Endodermal cell (in vitro differentiated cells): ENCODE measurements around the gene DCAF5. TPM values are rescaled to one million over a fixed set of nuclear protein-coding genes. Genes with fewer than 3 reads are reported as not detected.

Source experiments
- DNase-seq: peaks from one replicate; pipeline ENCODE4 v3.0.0-alpha.2; 2017
- H3K27ac ChIP-seq: 2 replicates; pipeline ENCODE4 v1.5.1; 2013; ENCODE audit warnings: mild to moderate bottlenecking, low read depth, low read length, moderate library complexity
- H3K27me3 ChIP-seq: 2 replicates; pipeline ENCODE4 v1.6.1; 2013; ENCODE audit warnings: mild to moderate bottlenecking, low read length, moderate library complexity; ENCODE audit not compliant: insufficient read depth, control insufficient read depth, poor library complexity, severe bottlenecking
- H3K36me3 ChIP-seq: 2 replicates; pipeline ENCODE4 v1.7.0; 2013; ENCODE audit warnings: mild to moderate bottlenecking, low read length, moderate library complexity; ENCODE audit not compliant: control insufficient read depth, insufficient read depth
- H3K4me1 ChIP-seq: one replicate; pipeline ENCODE4 v1.7.0; 2013; ENCODE audit warnings: low read length; ENCODE audit not compliant: control insufficient read depth, insufficient read depth
- H3K4me3 ChIP-seq: 2 replicates; pipeline ENCODE4 v1.5.1; 2013; ENCODE audit warnings: mild to moderate bottlenecking, low read length, moderate library complexity
- H3K9ac ChIP-seq: 2 replicates; pipeline ENCODE4 v1.6.1; 2013; ENCODE audit warnings: mild to moderate bottlenecking, low read length, moderate library complexity; ENCODE audit not compliant: poor library complexity, severe bottlenecking; ENCODE audit errors: extremely low read depth
- H3K9me3 ChIP-seq: 2 replicates; pipeline ENCODE4 v1.6.1; 2013; ENCODE audit warnings: mild to moderate bottlenecking, low read length, moderate library complexity; ENCODE audit not compliant: control insufficient read depth
- H3K27ac Mint-ChIP-seq: 2 replicates; pipeline ENCODE4 v1.8.0; 2020; ENCODE audit warnings: mixed read lengths
- H3K27me3 Mint-ChIP-seq: 2 replicates; pipeline ENCODE4 v1.8.0; 2021; ENCODE audit warnings: mild to moderate bottlenecking, mixed read lengths; ENCODE audit not compliant: insufficient read depth
- H3K36me3 Mint-ChIP-seq: 2 replicates; pipeline ENCODE4 v1.8.0; 2020; ENCODE audit warnings: low read depth, mixed read lengths
- H3K4me1 Mint-ChIP-seq: 2 replicates; pipeline ENCODE4 v1.8.0; 2020; ENCODE audit warnings: mixed read lengths
- H3K4me3 Mint-ChIP-seq: 2 replicates; pipeline ENCODE4 v1.8.0; 2020; ENCODE audit warnings: mild to moderate bottlenecking, moderate library complexity, mixed read lengths
- H3K9me3 Mint-ChIP-seq: 2 replicates; pipeline ENCODE4 v1.8.0; 2020; ENCODE audit warnings: mild to moderate bottlenecking, mixed read lengths
- CTCF ChIP-seq: fragments of 200-600 bp; sonication (generic); conservative IDR thresholded peaks from 2 replicates; pipeline ENCODE4 v1.5.0; 2021; ENCODE audit warnings: antibody characterized with exemption, mild to moderate bottlenecking
- WGBS, 2 experiments: methylation state at CpG; one replicate each; pipeline versions ENCODE4 v1.1.5 to v1.1.7; 2013; ENCODE audit warnings: missing lambda C conversion rate in 2 of 2, mixed read lengths in 1 of 2; ENCODE audit not compliant: insufficient coverage in 1 of 2, insufficient read length in 1 of 2; 5-methylcytosine and 5-hydroxymethylcytosine counted together
- total RNA-seq, 2 donors: library from RNA; stranded (reverse); fragmentation: NEBNext Ultra II Directional in 1 of 2; extraction: Animal tissue kit (Norgen Biotek cat#: 25700) in 1 of 2; gene quantifications; 2 replicates in 1 of 2; 3 replicates in 1 of 2; pipeline ENCODE4 v1.2.1, GENCODE V29; 2021

The DCAF5 gene
- total RNA-seq, 2 donors from 2014 or later: 61.1 to 69.6 TPM

DNA sequence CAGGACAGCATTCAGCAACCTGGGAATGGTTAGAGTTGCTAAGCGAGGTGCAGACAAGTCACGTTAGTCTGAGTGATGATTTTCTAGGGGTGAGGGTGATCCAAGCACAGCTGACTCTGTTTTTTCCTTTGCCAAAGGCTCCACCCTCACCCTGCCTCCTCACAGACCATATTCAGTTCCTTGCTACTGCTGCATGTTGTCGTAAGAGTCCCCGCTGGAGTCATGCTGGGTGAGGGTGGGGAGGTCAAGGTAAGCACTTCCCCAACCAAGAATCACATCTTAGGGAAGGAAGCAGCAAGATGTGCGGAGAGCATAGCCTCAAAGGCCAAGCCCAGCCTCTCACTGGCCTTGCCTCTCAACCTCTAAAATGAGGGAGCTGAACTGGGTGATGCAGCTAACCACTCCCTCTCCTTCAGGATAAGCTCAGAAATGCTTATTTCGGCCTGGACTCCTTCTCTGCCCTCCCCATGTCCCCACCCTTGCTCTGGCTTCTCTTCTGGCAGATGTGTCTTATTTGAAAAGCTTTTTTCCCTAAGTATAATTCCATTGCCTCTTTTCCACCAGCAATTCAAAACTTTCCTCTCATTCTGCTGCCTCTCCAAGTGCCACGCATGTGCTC is 107.0 kb downstream of the DCAF5 start:
- Mint-ChIP-seq H3K36me3 (peaks cover 4% of the 10 kb centered on the region), H3K27me3 (no peaks in the 10 kb centered on the region), H3K4me1 (peaks cover 84% of the 10 kb centered on the region), H3K27ac (peak overlapping the region; percentile 56), H3K9me3 (no peaks in the 10 kb centered on the region), H3K4me3 (no peak overlapping the region)
- H3K4me3 ChIP-seq: no peak overlapping the region
- no peak for TF ChIP-seq CTCF
- H3K27ac ChIP-seq: peak overlapping the region; percentile 35
- peaks cover 33% of the 10 kb centered on the region for H3K4me1 ChIP-seq
- H3K9ac ChIP-seq: no peak overlapping the region
- DNase-seq: peak; percentile 76
- 58 to 63% methylated on average over 4 to 7 of the region's 7 CpGs for WGBS, 2 experiments
- no peaks in the 10 kb centered on the region for H3K27me3 ChIP-seq
- H3K36me3 ChIP-seq: peaks cover 5% of the 10 kb centered on the region
- no peaks in the 10 kb centered on the region for H3K9me3 ChIP-seq

GRCh38 chr14:69044965-69045555 is 107.9 kb downstream of the DCAF5 start:
- Mint-ChIP-seq H3K36me3 (peaks cover 4% of the 10 kb centered on the region), H3K27me3 (no peaks in the 10 kb centered on the region), H3K27ac (peak overlapping the region; percentile 52), H3K4me1 (peaks cover 76% of the 10 kb centered on the region), H3K4me3 (no peak overlapping the region), H3K9me3 (no peaks in the 10 kb centered on the region)
- Histone ChIP-seq H3K36me3 (peaks cover 5% of the 10 kb centered on the region), H3K4me3 (no peak overlapping the region), H3K9me3 (no peaks in the 10 kb centered on the region), H3K27me3 (no peaks in the 10 kb centered on the region), H3K4me1 (peaks cover 31% of the 10 kb centered on the region), H3K27ac (no peak overlapping the region), H3K9ac (no peak overlapping the region)
- WGBS, 2 experiments: 79 to 87% methylated on average over 5 to 6 of the region's 6 CpGs
- TF ChIP-seq CTCF: no peak
- DNase-seq: no peak

DNA sequence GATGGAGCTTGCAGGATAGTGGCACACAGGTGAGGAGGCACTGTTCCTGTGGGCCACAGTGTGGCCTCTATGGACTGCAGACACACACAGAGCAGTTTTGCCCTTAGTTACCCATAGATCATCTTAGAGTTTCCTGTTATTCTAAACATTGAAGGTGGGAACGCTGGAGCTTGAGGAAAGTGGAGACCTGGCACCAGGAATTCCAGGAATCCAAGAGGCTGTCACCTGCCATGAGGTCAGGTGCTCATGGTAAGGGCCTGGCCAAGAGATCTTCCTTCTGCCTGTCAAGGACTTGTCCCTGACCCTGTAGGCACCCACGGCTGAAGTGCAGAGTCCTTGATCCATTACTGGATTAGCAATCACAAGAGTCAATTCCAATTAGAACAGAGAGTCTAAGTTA is 108.6 kb downstream of the DCAF5 start:
- peak overlapping the region; percentile 52 for H3K27ac Mint-ChIP-seq
- Histone ChIP-seq H3K9ac (no peak overlapping the region), H3K4me1 (peaks cover 28% of the 10 kb centered on the region), H3K4me3 (no peak overlapping the region), H3K9me3 (no peaks in the 10 kb centered on the region), H3K27me3 (no peaks in the 10 kb centered on the region), H3K27ac (no peak overlapping the region), H3K36me3 (peaks cover 5% of the 10 kb centered on the region)
- peaks cover 71% of the 10 kb centered on the region for H3K4me1 Mint-ChIP-seq
- no peak for DNase-seq
- H3K9me3 Mint-ChIP-seq: no peaks in the 10 kb centered on the region
- H3K4me3 Mint-ChIP-seq: no peak overlapping the region
- TF ChIP-seq CTCF: no peak
- peaks cover 4% of the 10 kb centered on the region for H3K36me3 Mint-ChIP-seq
- WGBS, 2 experiments: 89 to 96% methylated on average over 1 to 2 of the region's 2 CpGs
- H3K27me3 Mint-ChIP-seq: no peaks in the 10 kb centered on the region
